ENCODE data around the gene OSBPL1A. TPM values are rescaled to one million over a fixed set of nuclear protein-coding genes. Genes with fewer than 3 reads are reported as not detected.

OSBPL1A gene
- total and polyA plus RNA-seq, 4 donors, result 12.6 to 38.8 (median 26.0) TPM

DNA sequence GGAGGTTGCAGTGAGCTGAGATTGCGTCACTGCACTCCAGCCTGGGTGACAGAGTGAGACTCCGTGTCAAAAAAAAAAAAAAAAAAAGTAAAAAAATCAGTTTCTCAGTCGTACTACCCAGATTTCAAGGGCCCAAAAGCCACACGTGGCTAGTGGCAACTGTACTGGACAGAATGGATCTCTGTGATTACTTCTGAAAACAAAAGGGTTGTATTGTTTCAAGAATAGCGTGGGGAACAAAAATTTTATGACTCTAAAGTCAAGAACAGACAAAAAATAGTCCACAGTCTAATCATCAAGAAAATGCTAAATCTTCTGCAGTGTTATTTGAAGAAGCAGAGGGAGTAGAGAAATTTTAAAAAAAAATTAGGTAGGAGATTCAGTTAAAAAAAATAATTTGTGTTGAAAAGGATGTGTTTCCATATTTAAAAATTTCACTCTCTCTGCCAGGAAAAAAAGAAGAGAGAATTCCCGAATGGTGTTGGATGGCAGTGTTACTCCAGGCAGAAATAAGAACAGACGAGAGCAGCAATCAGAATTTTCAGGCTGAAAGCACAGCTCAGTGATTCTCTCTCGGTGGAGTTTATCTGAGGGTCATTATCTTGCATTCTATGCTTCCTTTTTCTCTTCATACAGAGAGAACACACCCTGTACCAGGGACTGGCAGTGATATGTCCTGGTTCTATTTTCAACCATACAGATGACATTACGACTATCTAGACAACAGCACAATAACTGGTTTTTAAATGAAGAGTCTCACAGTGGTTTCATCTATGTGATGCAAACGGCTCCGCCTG, 196.9 kb downstream of the OSBPL1A start:
- WGBS, 2 donors, result 76 to 82% methylated on average over 9 to 11 of the region's 11 CpGs

DNA sequence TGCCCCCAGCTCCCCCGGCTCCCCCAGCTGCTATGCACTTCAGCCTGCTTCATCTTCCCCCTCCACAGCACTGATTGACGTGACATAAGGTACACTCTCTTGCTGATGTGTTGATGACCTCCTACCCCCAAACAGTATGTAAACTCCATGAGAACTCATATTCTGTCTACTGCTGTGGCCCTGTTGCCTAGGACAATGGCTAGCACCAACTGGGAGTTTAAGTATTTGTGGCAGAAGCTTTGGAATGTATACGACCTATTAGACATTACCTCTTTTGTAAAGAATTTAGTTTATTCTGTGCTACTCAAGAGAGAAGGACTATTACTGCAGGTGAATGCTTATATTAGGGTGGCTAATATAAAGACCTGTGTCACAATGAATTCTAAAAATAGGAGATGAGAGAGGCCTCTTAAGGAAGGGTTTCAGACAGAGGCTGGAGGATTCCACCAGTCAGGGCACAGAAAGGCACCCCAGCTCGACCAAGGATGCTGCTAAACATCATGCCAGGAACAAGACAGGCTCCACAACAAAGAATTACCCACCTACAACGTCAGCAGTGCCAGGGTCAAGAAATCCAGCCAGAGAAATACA, 198.2 kb downstream of the OSBPL1A start:
- DNase-seq, result peak in 2 of 3 donors; percentile 12 to 16
- Histone ChIP-seq H3K9me3 (ENCODE audit: control insufficient read depth in 4 of 4, insufficient read depth in 3 of 4, low read length in 3 of 4) (no peaks in the 10 kb centered on the region), H3K27ac (ENCODE audit: low read depth in 1 of 2, low read length in 1 of 2) (no peak overlapping the region), H3K27me3 (ENCODE audit: control insufficient read depth in 3 of 3, insufficient read depth in 3 of 3, low read length in 2 of 3) (no peaks in the 10 kb centered on the region), H3K4me1 (ENCODE audit: control insufficient read depth in 5 of 5, insufficient read depth in 5 of 5, low read length in 5 of 5) (peaks cover 0 to 4% (median 0%) of the 10 kb centered on the region in 5 donors), H3K9ac (ENCODE audit: insufficient read depth in 1 of 2, low read length in 2 of 2) (no peak overlapping the region), H3K4me3 (no peak overlapping the region), H3K36me3 (ENCODE audit: control insufficient read depth in 4 of 4, insufficient read depth in 4 of 4, low read length in 4 of 4) (no peaks in the 10 kb centered on the region)
- ATAC-seq (ENCODE audit: insufficient read depth, low FRiP score), result no peak
- 82 to 93% methylated on average over 5 of the region's 5 CpGs for WGBS, 2 donors
- TF ChIP-seq, protein P1, sequence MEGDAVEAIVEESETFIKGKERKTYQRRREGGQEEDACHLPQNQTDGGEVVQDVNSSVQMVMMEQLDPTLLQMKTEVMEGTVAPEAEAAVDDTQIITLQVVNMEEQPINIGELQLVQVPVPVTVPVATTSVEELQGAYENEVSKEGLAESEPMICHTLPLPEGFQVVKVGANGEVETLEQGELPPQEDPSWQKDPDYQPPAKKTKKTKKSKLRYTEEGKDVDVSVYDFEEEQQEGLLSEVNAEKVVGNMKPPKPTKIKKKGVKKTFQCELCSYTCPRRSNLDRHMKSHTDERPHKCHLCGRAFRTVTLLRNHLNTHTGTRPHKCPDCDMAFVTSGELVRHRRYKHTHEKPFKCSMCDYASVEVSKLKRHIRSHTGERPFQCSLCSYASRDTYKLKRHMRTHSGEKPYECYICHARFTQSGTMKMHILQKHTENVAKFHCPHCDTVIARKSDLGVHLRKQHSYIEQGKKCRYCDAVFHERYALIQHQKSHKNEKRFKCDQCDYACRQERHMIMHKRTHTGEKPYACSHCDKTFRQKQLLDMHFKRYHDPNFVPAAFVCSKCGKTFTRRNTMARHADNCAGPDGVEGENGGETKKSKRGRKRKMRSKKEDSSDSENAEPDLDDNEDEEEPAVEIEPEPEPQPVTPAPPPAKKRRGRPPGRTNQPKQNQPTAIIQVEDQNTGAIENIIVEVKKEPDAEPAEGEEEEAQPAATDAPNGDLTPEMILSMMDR (IDR thresholded peaks at IDR 0.05; ENCODE audit: control extremely low read depth, extremely low read depth), result no peak

More for the DNA sequence above, 196.9 kb downstream of the OSBPL1A start:
- DNase-seq (no peak), ATAC-seq (ENCODE audit: insufficient read depth, low FRiP score) (no peak)
- Histone ChIP-seq H3K27ac (ENCODE audit: low read depth in 1 of 2, low read length in 1 of 2) (no peak overlapping the region), H3K9me3 (ENCODE audit: control insufficient read depth in 4 of 4, insufficient read depth in 3 of 4, low read length in 3 of 4) (no peaks in the 10 kb centered on the region), H3K9ac (ENCODE audit: insufficient read depth in 1 of 2, low read length in 2 of 2) (no peak overlapping the region), H3K36me3 (ENCODE audit: control insufficient read depth in 4 of 4, insufficient read depth in 4 of 4, low read length in 4 of 4) (no peaks in the 10 kb centered on the region), H3K4me1 (ENCODE audit: control insufficient read depth in 5 of 5, insufficient read depth in 5 of 5, low read length in 5 of 5) (peaks cover 0 to 5% (median 0%) of the 10 kb centered on the region in 5 donors), H3K27me3 (ENCODE audit: control insufficient read depth in 3 of 3, insufficient read depth in 3 of 3, low read length in 2 of 3) (no peaks in the 10 kb centered on the region), H3K4me3 (no peak overlapping the region)
- TF ChIP-seq, protein P1 (IDR thresholded peaks at IDR 0.05; ENCODE audit: control extremely low read depth, extremely low read depth), result no peak

DNA sequence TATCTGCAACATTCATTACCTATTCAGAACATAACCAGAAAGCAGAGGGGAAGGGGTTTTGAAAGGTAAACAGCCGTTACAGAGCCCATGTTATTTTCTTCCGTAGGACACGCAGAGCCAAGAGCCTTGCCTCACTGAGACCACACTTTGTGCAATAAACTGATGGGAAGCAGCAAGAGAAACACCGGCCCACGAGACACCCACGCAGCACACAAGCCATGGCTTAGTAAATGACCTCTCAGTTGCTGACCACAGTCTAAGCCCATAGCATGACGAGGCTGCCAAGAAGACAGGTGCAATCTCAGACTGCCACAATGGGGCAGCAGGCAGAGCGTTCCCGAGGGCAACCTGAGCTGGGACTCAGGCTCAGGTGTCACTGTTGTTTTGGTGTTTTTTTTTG, 199.2 kb downstream of the OSBPL1A start:
- Histone ChIP-seq H3K4me3 (no peak overlapping the region), H3K9me3 (ENCODE audit: control insufficient read depth in 4 of 4, insufficient read depth in 3 of 4, low read length in 3 of 4) (no peaks in the 10 kb centered on the region), H3K27me3 (ENCODE audit: control insufficient read depth in 3 of 3, insufficient read depth in 3 of 3, low read length in 2 of 3) (no peaks in the 10 kb centered on the region), H3K4me1 (ENCODE audit: control insufficient read depth in 5 of 5, insufficient read depth in 5 of 5, low read length in 5 of 5) (peaks cover 0 to 3% (median 0%) of the 10 kb centered on the region in 5 donors), H3K27ac (ENCODE audit: low read depth in 1 of 2, low read length in 1 of 2) (no peak overlapping the region), H3K9ac (ENCODE audit: insufficient read depth in 1 of 2, low read length in 2 of 2) (no peak overlapping the region), H3K36me3 (ENCODE audit: control insufficient read depth in 4 of 4, insufficient read depth in 4 of 4, low read length in 4 of 4) (no peaks in the 10 kb centered on the region)
- DNase-seq, result no peak
- WGBS, 2 donors, result 44 to 79% methylated on average over 9 of the region's 9 CpGs
- no peak for ATAC-seq (ENCODE audit: insufficient read depth, low FRiP score)
- TF ChIP-seq, protein P1 (IDR thresholded peaks at IDR 0.05; ENCODE audit: control extremely low read depth, extremely low read depth), result no peak

All from lung (tissue), 12 donors.